Naive B cell (primary cell): ENCODE results near the gene PKNOX2. TPM values are rescaled to one million over a fixed set of nuclear protein-coding genes. Genes with fewer than 3 reads are reported as not detected.

ENCODE experiments used
- ATAC-seq, 2 donors: fragments of 150-1000 bp; cut with Tn5 transposase; 2 replicates each; pipeline ENCODE4 v1.10.0; 2021; ENCODE audit warnings: low read depth in 2 of 2, mild to moderate bottlenecking in 2 of 2, moderate library complexity in 2 of 2
- DNase-seq: peaks from one replicate; pipeline ENCODE4 v3.0.0; 2022
- H3K27ac Mint-ChIP-seq, 6 donors: one replicate each; pipeline ENCODE4 v1.8.0; 2020 to 2022; ENCODE audit warnings: mild to moderate bottlenecking in 6 of 6, mixed read lengths in 6 of 6, moderate library complexity in 5 of 6, inconsistent platforms in 2 of 6
- H3K27me3 Mint-ChIP-seq, 3 donors: one replicate each; pipeline ENCODE4 v1.8.0; 2021 to 2022; ENCODE audit warnings: mixed read lengths in 3 of 3, mild to moderate bottlenecking in 1 of 3
- H3K36me3 Mint-ChIP-seq, 2 donors: one replicate each; pipeline ENCODE4 v1.8.0; 2020 to 2022; ENCODE audit warnings: mixed read lengths in 2 of 2, inconsistent platforms in 1 of 2, mild to moderate bottlenecking in 1 of 2
- H3K4me1 Mint-ChIP-seq, 3 donors: one replicate each; pipeline ENCODE4 v1.8.0; 2020 to 2022; ENCODE audit warnings: mixed read lengths in 3 of 3, inconsistent platforms in 1 of 3, mild to moderate bottlenecking in 1 of 3, moderate library complexity in 1 of 3
- H3K4me3 Mint-ChIP-seq, 8 donors: one replicate each; pipeline ENCODE4 v1.8.0; 2020 to 2022; ENCODE audit warnings: mild to moderate bottlenecking in 8 of 8, mixed read lengths in 8 of 8, moderate library complexity in 8 of 8, inconsistent platforms in 2 of 8
- H3K9me3 Mint-ChIP-seq, 7 donors: one replicate each; pipeline ENCODE4 v1.8.0; 2020 to 2022; ENCODE audit warnings: mixed read lengths in 7 of 7, mild to moderate bottlenecking in 5 of 7, inconsistent platforms in 2 of 7, moderate library complexity in 1 of 7
- polyA plus RNA-seq, 6 donors: library from polyadenylated mRNA; unstranded; fragments of 300-500 nt; fragmentation: Illumina TruSeq; gene quantifications; one replicate each; pipeline ENCODE4 v1.2.3, GENCODE V29; 2021; ENCODE audit warnings: low read depth in 6 of 6

Gene PKNOX2
- polyA plus RNA-seq, 6 donors from 2014 or later: not detected

GRCh38 chr11:125326126-125326525, 161.6 kb downstream of the PKNOX2 start:
- Mint-ChIP-seq H3K9me3 (peaks cover 0 to 2% (median 0%) of the 10 kb centered on the region in 7 donors), H3K36me3 (no peaks in the 10 kb centered on the region), H3K27ac (peak overlapping the region in 1 of 6 donors; percentile 3), H3K4me1 (no peaks in the 10 kb centered on the region), H3K4me3 (no peak overlapping the region), H3K27me3 (peaks cover 22 to 63% (median 42%) of the 10 kb centered on the region in 3 donors)
- DNase-seq (no peak), ATAC-seq (no peak)

GRCh38 chr11:125327518-125328224, 163.1 kb downstream of the PKNOX2 start:
- Mint-ChIP-seq H3K4me3 (no peak overlapping the region), H3K4me1 (no peaks in the 10 kb centered on the region), H3K9me3 (peaks cover 0 to 2% (median 0%) of the 10 kb centered on the region in 7 donors), H3K36me3 (no peaks in the 10 kb centered on the region), H3K27ac (no peak overlapping the region), H3K27me3 (peaks cover 18 to 62% (median 48%) of the 10 kb centered on the region in 3 donors)
- DNase-seq: no peak
- ATAC-seq: no peak

DNA sequence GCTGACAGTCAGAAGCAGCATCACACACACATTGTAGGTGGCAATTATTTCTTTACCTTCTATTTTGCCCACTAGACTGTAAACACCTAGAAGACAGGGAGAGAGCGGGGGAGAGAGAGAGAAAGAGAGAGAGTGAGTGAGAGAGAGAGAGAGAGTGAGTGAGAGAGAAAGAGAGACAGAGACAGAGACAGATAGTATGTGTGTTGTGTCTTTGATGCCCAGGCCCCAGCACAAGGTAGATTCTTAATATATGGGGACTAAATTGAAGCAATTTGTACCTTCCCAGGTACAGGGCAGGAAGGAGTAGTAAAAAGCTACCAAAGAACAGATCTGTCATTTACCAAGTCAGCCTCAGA, 163.7 kb downstream of the PKNOX2 start:
- Mint-ChIP-seq H3K9me3 (peaks cover 0 to 2% (median 0%) of the 10 kb centered on the region in 7 donors), H3K27ac (no peak overlapping the region), H3K4me3 (no peak overlapping the region), H3K36me3 (no peaks in the 10 kb centered on the region), H3K27me3 (peaks cover 18 to 61% (median 51%) of the 10 kb centered on the region in 3 donors), H3K4me1 (no peaks in the 10 kb centered on the region)
- DNase-seq: no peak
- ATAC-seq: no peak

DNA sequence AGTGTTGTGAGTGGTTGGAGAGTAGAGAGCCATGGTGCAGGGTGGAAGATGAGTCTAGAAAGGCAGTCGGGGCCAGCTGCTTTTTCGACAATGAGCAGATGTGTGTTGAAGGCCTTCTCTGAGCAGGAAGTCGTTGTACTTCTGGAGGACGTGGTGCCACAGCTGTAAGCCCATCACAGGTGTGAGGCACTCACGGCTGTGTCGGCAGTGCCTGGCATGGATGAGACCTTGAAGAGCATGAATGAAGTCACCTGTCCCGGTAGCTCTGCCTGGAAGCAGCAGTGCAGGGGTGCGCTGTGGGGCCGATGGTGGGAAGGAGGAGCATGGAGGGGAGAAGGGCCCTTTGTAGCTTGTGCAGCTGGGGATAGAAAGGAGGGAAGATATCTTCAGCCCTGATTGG, 165.2 kb downstream of the PKNOX2 start:
- Mint-ChIP-seq H3K9me3 (no peaks in the 10 kb centered on the region), H3K27ac (peak overlapping the region in 1 of 6 donors; percentile 21), H3K4me3 (no peak overlapping the region), H3K36me3 (no peaks in the 10 kb centered on the region), H3K4me1 (no peaks in the 10 kb centered on the region), H3K27me3 (peaks cover 18 to 46% (median 45%) of the 10 kb centered on the region in 3 donors)
- ATAC-seq (no peak), DNase-seq (no peak)

DNA sequence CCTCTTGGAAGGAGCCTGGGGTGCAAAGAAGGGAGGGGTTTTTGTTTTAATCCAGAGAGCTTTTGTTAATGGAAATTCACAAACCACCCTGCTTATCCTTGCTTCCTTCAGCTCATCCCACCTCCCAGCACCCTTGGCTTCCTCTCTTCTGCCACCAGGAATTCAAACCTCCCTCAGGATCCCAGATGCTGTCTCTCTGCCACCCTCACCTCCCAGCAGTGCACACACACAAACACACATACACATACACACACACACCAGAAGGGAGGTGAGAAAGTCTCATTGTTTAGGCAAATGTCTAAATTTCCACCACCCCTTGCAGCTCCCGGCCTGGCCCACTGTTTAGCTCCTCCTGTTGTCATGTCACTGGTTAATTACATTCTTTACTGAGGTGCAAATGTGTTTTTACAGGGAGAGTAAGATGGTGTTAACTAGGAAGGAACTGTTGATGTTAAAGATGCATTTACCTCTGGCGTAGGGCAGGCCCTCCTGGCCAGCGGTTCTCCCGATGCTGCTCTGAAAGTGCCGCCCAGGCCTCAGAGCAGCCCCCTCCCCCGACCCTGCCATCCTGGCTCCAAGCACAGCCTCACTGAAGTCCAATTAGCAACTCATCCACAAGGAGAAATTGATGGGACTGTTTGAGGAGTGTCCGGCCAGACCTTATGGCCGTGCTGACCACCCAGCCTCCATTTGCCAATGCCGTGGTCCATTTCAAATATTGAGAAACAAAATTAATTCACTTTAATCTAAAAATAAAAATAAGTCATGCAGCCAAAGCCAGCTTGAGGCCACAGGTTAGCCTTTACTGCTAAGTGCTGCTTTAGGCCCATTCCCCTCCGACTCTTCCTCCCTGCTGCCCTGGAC, 166.1 kb downstream of the PKNOX2 start:
- H3K36me3 Mint-ChIP-seq: no peaks in the 10 kb centered on the region
- H3K4me1 Mint-ChIP-seq: no peaks in the 10 kb centered on the region
- H3K9me3 Mint-ChIP-seq: no peaks in the 10 kb centered on the region
- peaks cover 18 to 45% (median 43%) of the 10 kb centered on the region in 3 donors for H3K27me3 Mint-ChIP-seq
- no peak for ATAC-seq
- H3K27ac Mint-ChIP-seq: no peak overlapping the region
- no peak overlapping the region for H3K4me3 Mint-ChIP-seq
- no peak for DNase-seq

- H3K4me3 Mint-ChIP-seq: no peak overlapping the region
- H3K4me1 Mint-ChIP-seq: no peaks in the 10 kb centered on the region
- H3K27ac Mint-ChIP-seq: no peak overlapping the region
- H3K9me3 Mint-ChIP-seq: no peaks in the 10 kb centered on the region
- DNase-seq (no peak), ATAC-seq (no peak)
- H3K36me3 Mint-ChIP-seq: no peaks in the 10 kb centered on the region
- peaks cover 13 to 40% (median 36%) of the 10 kb centered on the region in 3 donors for H3K27me3 Mint-ChIP-seq
Observed at GRCh38 chr11:125331357-125332035, 166.9 kb downstream of the PKNOX2 start.

DNA sequence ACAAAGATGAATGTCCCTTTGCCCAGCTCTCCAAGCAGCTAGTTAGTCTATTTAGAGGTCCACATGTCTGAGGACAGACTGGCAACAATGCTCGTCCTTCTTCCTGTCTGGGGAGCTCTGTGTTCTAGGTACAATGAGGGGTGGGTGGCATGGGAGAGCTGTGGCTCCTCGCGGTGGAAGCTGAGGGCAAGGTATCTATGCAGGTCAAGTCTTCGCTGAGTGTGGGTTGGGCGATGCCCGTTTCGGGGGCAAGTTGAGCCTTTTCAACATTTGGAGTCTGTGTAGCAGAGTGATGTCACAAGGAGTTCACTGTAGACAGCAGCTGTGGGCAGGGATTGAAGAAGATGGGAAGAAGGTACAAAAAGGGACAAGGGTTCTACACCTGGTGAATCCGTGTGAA, 168.3 kb downstream of the PKNOX2 start:
- peaks cover 15 to 39% (median 38%) of the 10 kb centered on the region in 3 donors for H3K27me3 Mint-ChIP-seq
- DNase-seq: no peak
- H3K4me3 Mint-ChIP-seq: no peak overlapping the region
- no peak for ATAC-seq
- no peaks in the 10 kb centered on the region for H3K9me3 Mint-ChIP-seq
- H3K27ac Mint-ChIP-seq: no peak overlapping the region
- H3K36me3 Mint-ChIP-seq: no peaks in the 10 kb centered on the region
- no peaks in the 10 kb centered on the region for H3K4me1 Mint-ChIP-seq

DNA sequence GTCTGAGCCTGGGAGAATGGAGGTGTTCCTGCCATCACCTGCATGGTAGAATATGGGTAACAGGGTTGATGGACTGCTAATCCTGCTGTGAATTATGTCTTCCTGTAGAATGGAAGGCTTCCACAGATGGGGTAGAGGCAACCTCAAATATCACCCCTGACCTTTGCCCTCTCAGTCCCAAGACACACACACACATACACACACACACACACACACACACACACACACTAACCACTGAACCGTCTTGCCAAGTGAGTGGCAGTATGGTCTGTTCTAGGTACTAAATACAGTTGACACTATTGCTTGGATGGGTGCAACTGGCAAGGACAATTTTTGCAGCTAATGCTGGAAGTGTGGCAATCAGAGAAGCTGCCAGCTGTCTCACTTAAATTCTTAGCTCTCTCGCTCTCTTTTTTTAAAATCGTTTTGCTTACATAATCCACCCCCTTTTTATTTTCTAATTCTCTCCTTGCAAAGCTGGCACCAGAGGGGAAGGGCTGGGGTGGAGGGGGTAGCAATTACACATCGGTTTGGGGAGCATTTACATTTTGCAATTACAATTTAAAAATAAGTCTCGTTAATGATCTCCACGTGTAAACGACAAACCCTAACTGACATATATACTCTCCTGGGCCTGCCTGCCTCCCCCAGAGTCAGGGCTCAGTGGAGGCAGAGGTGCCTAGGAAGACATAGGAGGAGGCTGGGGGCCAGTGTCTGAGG, 169.0 kb downstream of the PKNOX2 start:
- H3K27me3 Mint-ChIP-seq: peaks cover 12 to 38% (median 37%) of the 10 kb centered on the region in 3 donors
- no peak overlapping the region for H3K27ac Mint-ChIP-seq
- no peaks in the 10 kb centered on the region for H3K36me3 Mint-ChIP-seq
- ATAC-seq: no peak
- H3K4me1 Mint-ChIP-seq: no peaks in the 10 kb centered on the region
- no peak overlapping the region for H3K4me3 Mint-ChIP-seq
- no peaks in the 10 kb centered on the region for H3K9me3 Mint-ChIP-seq
- no peak for DNase-seq

GRCh38 chr11:125335106-125335505, 170.6 kb downstream of the PKNOX2 start:
- Mint-ChIP-seq H3K27ac (no peak overlapping the region), H3K4me3 (no peak overlapping the region)

GRCh38 chr11:125337836-125338834, 173.6 kb downstream of the PKNOX2 start:
- Mint-ChIP-seq H3K27ac (peak overlapping the region in 1 of 6 donors; percentile 53), H3K4me3 (no peak overlapping the region), H3K4me1 (no peaks in the 10 kb centered on the region), H3K36me3 (no peaks in the 10 kb centered on the region), H3K27me3 (peaks cover 14 to 23% (median 19%) of the 10 kb centered on the region in 3 donors), H3K9me3 (no peaks in the 10 kb centered on the region)
- ATAC-seq (no peak), DNase-seq (no peak)

More at GRCh38 chr11:125335106-125335505, 170.6 kb downstream of the PKNOX2 start:
- Mint-ChIP-seq H3K4me1 (no peaks in the 10 kb centered on the region), H3K27me3 (peaks cover 16 to 35% (median 28%) of the 10 kb centered on the region in 3 donors), H3K9me3 (no peaks in the 10 kb centered on the region), H3K36me3 (no peaks in the 10 kb centered on the region)
- DNase-seq: no peak
- no peak for ATAC-seq

GRCh38 chr11:125338886-125339811, 174.6 kb downstream of the PKNOX2 start:
- Mint-ChIP-seq H3K4me3 (peak overlapping the region in 1 of 8 donors; percentile 21), H3K27me3 (peaks cover 20 to 31% (median 23%) of the 10 kb centered on the region in 3 donors), H3K27ac (no peak overlapping the region), H3K4me1 (no peaks in the 10 kb centered on the region), H3K36me3 (no peaks in the 10 kb centered on the region), H3K9me3 (no peaks in the 10 kb centered on the region)
- DNase-seq (no peak), ATAC-seq (no peak)
